ENCODE measurements around the gene KCNJ15.

DNA sequence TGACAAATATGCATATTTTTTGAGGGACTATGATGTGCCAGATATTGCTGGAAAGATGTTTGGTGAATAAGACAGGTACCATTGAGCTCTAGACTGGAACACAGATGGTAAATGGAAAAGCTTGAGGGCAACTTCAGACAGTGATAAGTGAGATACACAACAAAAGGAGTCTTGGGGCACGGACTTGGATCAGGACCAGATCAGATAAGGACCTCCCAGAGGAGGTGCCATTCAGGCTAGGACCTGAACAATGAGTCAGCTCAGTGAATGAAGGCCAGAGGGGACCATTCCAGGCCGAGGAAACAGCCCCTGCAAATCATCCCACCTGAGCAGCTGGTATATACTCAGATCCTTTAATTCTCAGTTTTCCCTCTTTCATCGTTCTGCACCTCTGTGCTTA is 1.8 kb upstream of the KCNJ15 start:
- no peak for TF ChIP-seq CTCF (IDR thresholded peaks at IDR 0.05 in 8 of 11, conservative IDR thresholded peaks at IDR 0.05 in 3 of 11)
- TF ChIP-seq POLR2A (IDR thresholded peaks at IDR 0.05) = no peak
- no peak for TF ChIP-seq POLR2AphosphoS5 (IDR thresholded peaks at IDR 0.05)

Data from spleen (tissue), 7 donors.